Airway epithelial cell (primary cell): ENCODE results near the gene IYD. TPM values are rescaled to one million over a fixed set of nuclear protein-coding genes. Genes with fewer than 3 reads are reported as not detected.

Experiments used
- total RNA-seq: library from RNA; depleted of rRNA; stranded (reverse); fragments of >200 nt; gene quantifications from 2 replicates; pipeline ENCODE4 v1.2.3, GENCODE V29; 2015

The IYD gene, protein sequence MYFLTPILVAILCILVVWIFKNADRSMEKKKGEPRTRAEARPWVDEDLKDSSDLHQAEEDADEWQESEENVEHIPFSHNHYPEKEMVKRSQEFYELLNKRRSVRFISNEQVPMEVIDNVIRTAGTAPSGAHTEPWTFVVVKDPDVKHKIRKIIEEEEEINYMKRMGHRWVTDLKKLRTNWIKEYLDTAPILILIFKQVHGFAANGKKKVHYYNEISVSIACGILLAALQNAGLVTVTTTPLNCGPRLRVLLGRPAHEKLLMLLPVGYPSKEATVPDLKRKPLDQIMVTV
- 0.56 TPM in 1 of 2 replicates, not detected in the other for total RNA-seq

DNA sequence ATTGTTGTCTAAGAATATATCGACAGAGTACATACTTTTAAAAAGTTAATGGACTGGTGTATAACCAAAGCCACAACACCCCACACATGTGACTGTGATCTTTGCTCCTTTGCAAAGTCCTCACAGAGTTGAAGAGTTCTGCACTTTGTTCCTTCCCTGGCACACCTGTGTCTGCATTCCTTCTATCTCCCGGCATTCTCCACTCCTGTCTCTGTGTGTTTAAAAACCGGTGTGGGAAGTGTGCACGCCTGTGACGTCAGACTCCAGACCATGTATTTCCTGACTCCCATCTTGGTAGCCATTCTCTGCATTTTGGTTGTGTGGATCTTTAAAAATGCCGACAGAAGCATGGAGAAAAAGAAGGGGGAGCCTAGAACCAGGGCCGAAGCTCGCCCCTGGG, at the start of gene IYD:
Gene IYD (plus strand): TSS at position 251 of the 400 bp plus-strand sequence. CDS start 20 bp downstream, at position 271.

Other genes starting within 250 kb of the IYD start
- gene PPP1R14C, start 226.0 kb upstream of the IYD start, total RNA-seq, result 89.3 and 94.6 TPM in 2 replicates
- gene PLEKHG1, start 230.9 kb downstream of the IYD start, total RNA-seq, result 9.9 and 16.2 TPM in 2 replicates